Bronchial epithelial cell (primary cell): ENCODE data around the gene ZFAND3. TPM values are rescaled to one million over a fixed set of nuclear protein-coding genes. Genes with fewer than 3 reads are reported as not detected.

Experiments
- DNase-seq: peaks from one replicate; pipeline ENCODE4 v3.0.0-alpha.2; 2010; ENCODE audit warnings: low read depth
- FAIRE-seq: peaks from 2 replicates; lab custom pipeline; 2011; peaks lifted over from hg19 to GRCh38; lab: Jason Lieb, UNC
- H3K27me3 ChIP-seq: 2 replicates; pipeline ENCODE4 v1.5.1; 2011; ENCODE audit warnings: low read length; ENCODE audit not compliant: control insufficient read depth, insufficient read depth
- H3K36me3 ChIP-seq: 2 replicates; pipeline ENCODE4 v1.5.1; 2011; ENCODE audit warnings: low read length; ENCODE audit not compliant: control insufficient read depth, insufficient read depth
- H3K4me3 ChIP-seq: 2 replicates; pipeline ENCODE4 v1.5.1; 2011; ENCODE audit warnings: mild to moderate bottlenecking, low read depth, low read length, control low read depth
- CTCF ChIP-seq: IDR thresholded peaks from 2 replicates; pipeline ENCODE4 v1.5.1; 2011; ENCODE audit warnings: mild to moderate bottlenecking, moderate library complexity, low read length, control low read depth, inconsistent platforms; ENCODE audit not compliant: insufficient read depth, severe bottlenecking
- total RNA-seq: library from RNA; depleted of rRNA; stranded (reverse); fragments of >200 nt; gene quantifications from 2 replicates; pipeline ENCODE4 v1.2.1, GENCODE V29; 2014

ZFAND3 gene
- total RNA-seq, 1 donor from 2014 or later, result 25.5 TPM

DNA sequence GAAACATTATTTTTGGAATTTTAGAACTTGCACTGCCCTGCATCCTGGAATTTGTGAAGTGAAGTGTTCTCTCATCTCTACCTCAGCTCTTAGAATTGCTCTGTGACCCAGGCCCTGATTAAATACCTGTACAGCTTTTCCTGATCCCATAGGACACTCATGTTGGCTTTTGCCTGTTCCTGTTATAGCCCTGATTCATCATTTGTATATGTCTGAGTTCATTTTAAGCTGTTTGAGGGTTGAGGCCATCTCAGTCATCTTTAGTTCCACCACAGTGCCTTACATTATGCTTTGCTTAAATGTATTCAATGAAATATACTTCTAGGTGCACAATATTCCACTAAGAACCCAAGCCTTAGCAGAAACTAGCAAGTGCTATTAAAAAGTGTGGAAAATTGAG, 26.4 kb downstream of the ZFAND3 start:
- no peak for TF ChIP-seq CTCF
- peak; percentile 66 for DNase-seq
- no peak for FAIRE-seq
- H3K36me3 ChIP-seq, result no peaks in the 10 kb centered on the region
- no peak overlapping the region for H3K4me3 ChIP-seq
- no peaks in the 10 kb centered on the region for H3K27me3 ChIP-seq

- no peak for TF ChIP-seq CTCF
- no peak for DNase-seq
- H3K36me3 ChIP-seq, result no peaks in the 10 kb centered on the region
- FAIRE-seq, result no peak
- no peaks in the 10 kb centered on the region for H3K27me3 ChIP-seq
- no peak overlapping the region for H3K4me3 ChIP-seq
Observed at GRCh38 chr6:37847704-37848103, 28.2 kb downstream of the ZFAND3 start.

DNA sequence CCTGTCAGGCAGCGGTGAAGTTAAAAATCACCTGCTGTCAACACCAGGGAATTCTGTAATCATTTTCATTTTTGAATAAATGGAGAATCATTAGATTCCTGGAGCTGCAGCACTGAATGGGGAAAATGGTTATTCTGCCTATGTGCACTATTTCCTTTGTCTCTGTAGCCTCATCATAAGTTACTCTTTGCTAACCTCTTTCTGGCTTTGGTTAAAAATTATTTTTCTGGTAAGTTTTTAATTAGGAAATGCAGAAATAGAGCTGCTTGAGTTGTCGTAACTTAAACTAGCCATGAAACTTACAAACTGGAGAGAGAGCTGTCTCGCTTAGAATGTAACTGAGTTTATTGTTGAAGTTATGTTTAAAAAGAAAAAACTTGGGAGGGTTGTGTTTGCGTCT, 28.8 kb downstream of the ZFAND3 start:
- Histone ChIP-seq H3K27me3 (no peaks in the 10 kb centered on the region), H3K4me3 (no peak overlapping the region), H3K36me3 (no peaks in the 10 kb centered on the region)
- no peak for DNase-seq
- no peak for FAIRE-seq
- no peak for TF ChIP-seq CTCF

DNA sequence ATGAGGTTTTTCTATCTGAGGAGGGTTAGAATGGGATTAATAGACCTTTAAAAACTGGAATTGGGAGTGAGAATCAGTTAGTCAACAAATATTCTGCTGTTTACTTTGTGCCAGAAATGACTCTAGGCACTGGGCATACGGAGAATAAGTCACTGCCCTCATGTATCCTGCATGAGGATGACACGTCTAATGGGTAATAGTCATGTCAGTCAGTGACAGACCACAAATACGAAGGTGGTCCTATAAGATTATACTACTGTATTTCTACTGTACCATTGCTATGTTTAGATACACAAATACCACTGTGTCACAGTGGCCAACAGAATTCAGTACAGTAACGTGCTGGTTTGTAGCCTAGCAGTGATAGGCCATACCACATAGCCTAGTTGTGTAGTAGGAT, 30.7 kb downstream of the ZFAND3 start:
- H3K27me3 ChIP-seq, result no peaks in the 10 kb centered on the region
- no peaks in the 10 kb centered on the region for H3K36me3 ChIP-seq
- H3K4me3 ChIP-seq, result no peak overlapping the region
- FAIRE-seq, result no peak
- no peak for TF ChIP-seq CTCF
- DNase-seq, result no peak

DNA sequence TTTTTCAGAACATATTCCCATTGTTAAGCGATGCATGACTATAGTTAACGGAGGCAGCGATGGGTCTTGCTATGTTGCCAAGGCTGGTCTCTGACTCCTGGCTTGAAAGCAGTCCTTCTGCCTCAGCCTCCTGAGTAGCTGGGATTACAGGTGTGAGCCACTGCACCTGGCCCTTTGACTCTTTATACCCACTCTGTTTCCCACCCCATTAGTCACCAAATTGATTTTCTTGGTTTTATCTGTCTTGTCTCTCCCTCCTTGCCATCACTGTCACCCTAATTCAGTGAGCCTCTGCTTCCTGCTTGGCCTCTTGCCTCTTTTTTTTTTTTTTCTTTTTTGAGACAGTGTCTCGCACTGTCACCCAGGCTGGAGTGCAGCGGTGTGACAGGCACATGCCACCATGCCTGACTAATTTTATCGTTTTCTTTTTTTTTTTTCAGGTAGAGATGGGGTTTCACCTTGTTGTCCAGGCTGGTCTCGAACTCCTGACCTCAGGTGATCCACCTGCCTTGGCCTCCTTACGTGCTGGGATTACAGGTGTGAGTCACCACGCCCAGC, 31.3 kb downstream of the ZFAND3 start:
- no peak overlapping the region for H3K4me3 ChIP-seq
- no peak for DNase-seq

More for the DNA sequence above, 31.3 kb downstream of the ZFAND3 start:
- Histone ChIP-seq H3K36me3 (no peaks in the 10 kb centered on the region), H3K27me3 (no peaks in the 10 kb centered on the region)
- no peak for TF ChIP-seq CTCF
- no peak for FAIRE-seq
